Activated CD4-positive, alpha-beta T cell treated with anti-CD3 and anti-CD28 coated beads for 4 hours (primary cell): ENCODE results near the gene PPM1D.

Source experiments
- DNase-seq, 2 donors: peaks; one replicate each; pipeline ENCODE4 v3.0.0-alpha.2; 2020

Gene PPM1D

DNA sequence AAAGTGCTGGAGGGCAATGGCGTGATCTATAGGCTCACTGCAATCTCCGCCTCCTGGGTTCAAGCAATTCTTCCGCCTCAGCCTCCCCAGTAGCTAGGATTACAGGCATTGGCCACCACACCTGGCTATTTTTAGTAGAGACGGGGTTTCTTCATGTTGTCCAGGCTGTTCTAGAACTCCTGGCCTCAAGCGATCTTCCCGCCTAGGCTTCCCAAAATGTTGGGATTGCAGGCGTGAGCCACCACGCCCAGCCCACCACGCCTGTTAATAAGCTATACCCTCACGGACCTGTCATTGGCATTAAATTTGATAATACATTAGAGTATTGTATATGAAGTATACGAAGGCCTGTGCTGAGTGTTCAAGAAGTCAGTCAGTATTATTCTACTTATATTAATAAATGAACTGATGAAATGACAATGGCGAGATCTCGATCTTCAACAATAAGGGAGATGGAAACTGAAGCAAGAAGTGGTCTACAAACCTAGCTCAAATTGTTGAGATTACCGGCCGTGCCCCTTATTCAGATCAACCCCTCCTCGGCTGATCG, 76.8 kb downstream of the PPM1D start:
- DNase-seq, result no peak

- peak; percentile 94 to 95 for DNase-seq
These were observed 77.5 kb downstream of the PPM1D start, which contains the start of gene BCAS3 for GRCh38 chr17:60677308-60678117. TSS of gene BCAS3 (plus strand) at chr17:60677851.

DNA sequence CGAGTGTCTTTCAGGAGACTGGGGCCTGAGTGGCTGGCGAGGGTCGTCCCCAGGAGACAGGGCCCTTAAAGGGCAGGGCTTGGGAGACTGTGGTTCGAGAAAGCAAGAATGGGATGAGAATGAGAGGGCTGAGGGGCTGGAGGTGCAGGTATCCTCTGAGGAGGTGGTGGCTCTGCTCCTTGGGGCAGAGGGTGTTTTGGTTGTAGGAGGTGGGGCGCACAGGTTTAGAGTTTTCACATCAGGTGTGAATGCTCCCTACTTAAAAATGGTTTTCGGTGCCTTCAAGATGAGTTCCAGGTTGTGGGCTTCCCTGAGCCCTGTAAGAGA, 78.1 kb downstream of the PPM1D start:
- DNase-seq, result no peak

DNA sequence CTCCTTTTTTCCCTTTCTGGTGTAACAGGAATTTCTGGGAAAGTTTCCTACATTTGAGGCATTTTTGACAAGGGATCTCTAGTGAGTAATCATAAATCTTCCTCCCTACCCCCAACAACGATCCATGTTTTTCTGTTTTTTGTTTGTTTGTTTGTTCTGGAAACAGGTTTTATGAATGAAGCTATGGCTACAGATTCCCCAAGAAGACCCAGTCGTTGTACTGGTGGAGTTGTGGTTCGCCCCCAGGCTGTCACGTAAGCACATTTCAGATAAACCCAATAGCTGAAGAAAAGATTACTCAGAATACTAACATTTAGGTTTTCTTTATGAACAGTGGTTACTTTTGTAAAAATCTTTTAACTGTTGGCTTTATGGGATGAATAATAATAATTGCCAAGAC, 79.3 kb downstream of the PPM1D start:
- DNase-seq, result no peak

GRCh38 chr17:60680754-60681153, 80.8 kb downstream of the PPM1D start:
- DNase-seq, result no peak

DNA sequence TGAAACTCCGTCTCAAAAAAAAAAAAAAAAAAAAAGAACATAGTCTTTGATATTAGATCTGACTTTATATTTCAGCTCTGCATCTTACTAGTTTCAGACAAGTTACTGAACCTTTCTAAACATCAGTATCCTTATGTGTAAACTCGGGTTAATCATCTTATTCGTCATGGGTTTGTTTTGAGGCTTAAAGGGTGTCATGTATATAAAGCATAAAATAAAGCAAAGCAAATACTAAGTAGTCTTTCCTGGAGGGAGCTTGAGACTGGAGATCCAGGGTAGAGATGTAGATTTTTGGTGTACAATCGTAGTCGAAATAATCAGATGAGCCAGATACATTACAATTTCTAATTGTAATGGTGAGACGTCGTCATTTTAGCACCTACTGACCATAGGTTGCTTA, 85.4 kb downstream of the PPM1D start:
- no peak for DNase-seq

DNA sequence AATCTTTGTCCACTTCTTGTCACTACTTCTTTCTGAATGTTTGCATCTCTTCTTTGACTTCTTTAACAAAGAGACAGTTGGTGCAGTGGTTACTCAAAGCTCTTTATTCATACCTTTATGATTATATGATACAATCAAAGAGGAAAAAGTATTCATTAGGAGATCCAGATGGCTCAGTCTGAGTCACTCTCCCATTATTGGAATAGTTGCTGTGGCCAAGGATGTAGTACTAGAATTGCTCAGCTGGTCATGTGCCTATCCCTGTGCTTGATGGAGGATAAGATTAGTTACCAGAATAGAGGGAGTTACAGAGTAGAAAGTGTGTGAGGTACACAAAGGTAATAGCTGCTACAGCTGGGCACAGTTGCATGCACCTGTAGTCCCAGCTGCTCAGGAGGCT, 96.0 kb downstream of the PPM1D start:
- no peak for DNase-seq

DNA sequence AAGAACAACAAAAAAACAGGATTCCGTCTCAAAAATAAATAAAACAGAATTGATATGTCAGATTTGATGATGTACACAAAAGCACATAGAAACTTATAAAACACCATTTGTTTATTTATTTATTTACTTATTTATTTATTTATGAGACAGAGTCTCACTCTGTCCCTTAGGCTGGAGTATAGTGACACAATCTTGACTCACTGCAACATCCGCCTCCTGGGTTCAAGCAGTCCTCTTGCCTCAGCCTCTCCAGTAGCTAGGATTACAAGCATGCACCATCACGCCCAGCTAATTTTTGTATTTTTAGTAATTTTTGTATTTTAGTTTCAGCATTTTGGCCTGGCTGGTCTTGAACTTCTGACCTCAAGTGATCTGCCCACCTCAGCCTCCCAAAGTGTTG, 99.1 kb downstream of the PPM1D start:
- no peak for DNase-seq

DNA sequence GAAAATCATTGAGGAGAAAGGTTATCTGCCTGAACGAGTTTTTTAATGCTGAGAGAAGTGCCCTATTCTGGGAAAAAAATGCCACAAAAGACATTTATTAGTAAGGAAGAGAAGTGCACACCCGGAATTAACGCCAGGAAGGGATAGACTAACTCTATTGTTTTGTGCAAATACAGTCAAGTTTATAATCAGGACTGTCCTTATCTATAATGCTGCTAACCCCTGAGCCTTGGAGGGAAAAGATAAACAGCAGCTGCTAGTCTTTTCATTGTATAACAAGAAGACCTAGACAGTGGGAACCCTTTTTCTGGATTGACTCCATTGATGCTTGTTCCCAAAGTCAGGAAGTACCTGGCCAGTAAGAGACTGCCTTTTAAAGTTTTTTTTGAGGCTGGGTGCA, 104.2 kb downstream of the PPM1D start:
- DNase-seq, result no peak

DNA sequence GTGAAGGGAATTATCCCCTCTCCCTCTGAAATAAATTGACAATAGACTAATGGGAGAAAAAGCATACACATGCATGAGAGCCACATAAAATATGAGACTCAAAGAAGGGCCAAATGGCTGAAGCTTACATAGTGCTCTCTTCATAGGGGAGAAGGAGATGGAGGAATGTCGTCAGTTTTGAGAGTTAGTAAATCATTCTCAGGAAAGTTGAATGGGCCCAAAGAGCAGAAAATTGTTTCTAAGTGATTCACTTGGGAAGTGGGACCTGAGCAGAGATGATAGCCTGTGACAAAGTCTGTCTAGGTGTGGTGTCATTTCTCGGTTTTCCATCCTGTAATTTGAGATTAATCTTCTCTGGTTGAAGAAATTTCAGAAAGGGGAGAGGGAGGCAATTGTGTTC, 112.7 kb downstream of the PPM1D start:
- DNase-seq, result no peak

DNA sequence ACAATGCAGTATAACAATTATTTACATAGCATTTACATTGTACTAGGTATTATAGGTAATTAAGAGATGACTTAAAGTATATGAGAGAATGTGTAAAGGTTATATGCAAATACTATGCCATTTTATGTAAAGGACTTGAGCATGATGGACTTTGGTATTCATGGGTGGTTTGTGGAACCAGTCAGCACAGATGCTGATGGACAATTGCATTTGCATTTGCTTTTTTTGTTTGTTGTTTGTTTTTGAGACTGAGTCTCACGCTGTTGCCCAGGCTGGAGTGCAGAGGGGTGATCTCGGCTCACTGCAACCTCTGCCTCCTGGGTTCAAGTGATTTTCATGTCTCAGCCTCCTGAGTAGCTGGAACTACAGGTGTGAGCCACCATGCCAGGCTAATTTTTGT, 113.6 kb downstream of the PPM1D start:
- no peak for DNase-seq
